HG03571 (cell line): ENCODE data around the gene NFIB.

Source experiments
- ATAC-seq: cut with Tn5 transposase; IDR thresholded peaks from one replicate; pipeline ENCODE4 v1.9.1; 2021; ENCODE audit not compliant: unreplicated experiment

The NFIB gene

GRCh38 chr9:14043483-14043882, 270.5 kb downstream of the NFIB start:
- no peak for ATAC-seq

- no peak for ATAC-seq
Measured at GRCh38 chr9:14037331-14037730, 276.6 kb downstream of the NFIB start.

GRCh38 chr9:14033067-14033466, 280.9 kb downstream of the NFIB start:
- ATAC-seq = no peak
